Stimulated activated CD8-positive, alpha-beta memory T cell treated with anti-CD3 and anti-CD28 coated beads, Interleukin-12 subunit alpha, Interleukin-12 subunit beta, amount 100 ng/mL, for 4 hours (primary cell): Measurements from ENCODE around the gene CACUL1.
"Not testable (repeated sequence)": the region's sequence is repeated elsewhere in the genome, so short reads cannot be mapped to it uniquely, and the experiment has no call there.

Experiments
- DNase-seq: peaks from one replicate; pipeline ENCODE4 v3.0.0-alpha.2; 2020; ENCODE audit warnings: low read depth

The CACUL1 gene

DNA sequence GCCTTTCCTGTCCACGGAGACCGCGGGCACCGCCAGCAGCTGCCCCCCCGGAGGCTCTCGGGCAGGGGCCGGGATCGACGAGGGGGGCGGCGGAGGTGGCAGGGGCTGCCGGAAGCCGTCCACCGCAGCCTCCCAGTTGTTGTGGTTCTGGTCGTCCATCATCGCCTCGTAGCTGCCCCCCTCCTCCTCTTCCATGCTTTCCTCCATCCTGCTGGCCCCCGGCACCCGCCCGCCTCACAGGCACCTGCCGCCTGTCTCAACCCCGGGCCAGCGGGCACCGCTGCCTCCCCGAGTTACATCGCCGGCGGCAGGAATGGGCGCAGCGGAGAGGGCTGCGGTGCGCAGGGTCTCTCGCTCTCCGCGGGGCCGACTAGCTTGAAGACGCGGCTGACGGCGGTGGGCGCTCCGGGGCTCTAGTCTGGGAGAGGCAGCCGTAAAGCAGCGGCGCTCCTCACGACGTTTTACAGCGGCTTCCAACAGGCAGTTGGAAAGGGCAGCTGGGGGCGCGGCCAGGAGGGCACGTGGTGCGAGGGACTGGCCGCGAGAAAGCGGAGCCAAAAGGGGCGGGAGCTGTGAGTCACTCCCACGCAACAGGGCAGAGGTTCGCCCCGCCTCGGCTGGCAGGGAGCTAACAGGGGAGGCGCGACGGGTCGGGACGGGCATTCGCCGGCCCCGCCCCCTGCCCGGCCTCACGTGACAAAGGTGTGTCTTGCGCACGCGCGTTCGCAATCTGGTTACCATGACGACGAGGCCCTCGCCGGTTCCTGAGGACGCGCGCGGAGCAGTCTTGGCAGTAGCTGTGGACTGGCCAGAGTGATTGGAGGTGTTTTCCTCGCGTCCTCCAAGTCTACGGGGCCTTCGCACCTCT, at the start of gene CACUL1:
Gene CACUL1, minus strand, starts transcription at position 415 of the 868 bp plus-strand sequence. Its CDS starts 208 bp downstream, at position 207.
- DNase-seq: peak; percentile 99

- DNase-seq: no peak
These were observed 49.5 kb upstream of the CACUL1 start for GRCh38 chr10:118804262-118804773.

DNA sequence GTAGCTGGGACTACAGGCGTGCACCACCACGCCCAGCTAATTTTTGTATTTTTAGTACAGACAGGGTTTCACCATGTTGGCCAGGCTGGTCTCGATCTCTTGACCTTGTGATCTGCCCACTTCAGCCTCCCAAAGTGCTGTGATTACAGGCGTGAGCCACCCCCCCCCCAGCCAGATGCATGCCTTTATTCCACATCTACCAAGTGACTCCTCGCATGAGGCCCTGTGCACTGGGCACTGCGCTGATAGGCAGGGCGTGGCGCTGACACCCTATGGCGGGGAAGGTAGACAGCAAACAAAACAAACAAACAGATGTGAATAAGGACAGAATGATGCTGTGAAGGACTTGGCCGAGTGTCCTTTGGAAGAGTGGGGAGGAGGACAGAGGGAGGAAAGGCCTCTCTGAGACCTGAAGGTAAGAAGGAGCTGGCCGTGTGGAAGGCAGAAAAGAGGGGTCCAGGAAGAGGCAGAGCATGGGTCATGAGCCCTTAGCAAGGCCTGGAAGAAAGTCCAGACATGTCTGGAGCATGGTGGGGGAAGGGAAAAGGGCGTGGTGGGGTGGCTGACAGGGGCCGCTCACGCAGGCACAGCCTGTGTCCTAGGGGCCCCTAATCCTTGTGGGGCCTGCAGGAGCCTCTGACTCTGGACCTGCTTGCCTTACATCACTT, 47.5 kb upstream of the CACUL1 start:
- DNase-seq: no peak

DNA sequence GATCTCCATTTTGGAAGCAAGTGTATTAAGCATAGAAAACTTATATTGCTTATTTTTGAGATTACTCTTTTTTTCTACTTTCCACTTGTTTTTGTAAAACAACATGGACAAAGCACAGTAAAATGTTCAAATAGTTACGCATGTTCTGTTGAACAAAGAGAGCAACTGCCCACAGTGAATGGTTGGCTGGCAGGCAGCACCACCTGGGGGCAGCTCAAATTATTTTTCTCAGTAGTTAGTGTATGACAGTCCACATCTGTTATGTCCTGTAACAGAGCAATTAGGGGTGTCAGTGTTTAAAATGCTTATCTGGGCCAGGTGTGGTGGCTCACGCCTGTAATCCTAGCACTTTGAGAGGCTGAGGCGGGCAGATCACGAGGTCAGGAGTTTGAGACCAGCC, 46.1 kb upstream of the CACUL1 start:
- no peak for DNase-seq

DNA sequence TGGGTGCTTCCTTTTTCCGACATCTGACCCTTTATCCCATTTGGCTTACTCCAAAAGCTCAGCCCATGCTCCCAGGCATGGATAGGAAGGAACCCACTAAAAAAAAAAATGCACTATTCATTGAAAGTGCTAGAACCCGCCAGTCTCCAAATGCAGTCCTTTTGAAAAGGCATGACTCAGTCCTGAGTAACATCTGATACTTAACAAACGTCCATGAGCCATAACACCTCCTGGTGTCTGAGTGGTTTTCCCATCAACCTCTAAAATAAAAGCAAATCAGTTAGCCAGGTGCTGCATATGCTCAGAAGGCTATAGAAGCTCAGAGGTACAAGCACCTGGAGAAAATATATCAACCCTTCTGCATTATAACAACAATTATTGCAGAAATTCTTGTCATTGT, 45.0 kb upstream of the CACUL1 start:
- DNase-seq: no peak

- DNase-seq: no peak
These were observed 43.5 kb upstream of the CACUL1 start for GRCh38 chr10:118798231-118798662.

GRCh38 chr10:118794971-118795370, 40.2 kb upstream of the CACUL1 start:
- not testable (repeated sequence) for DNase-seq

DNA sequence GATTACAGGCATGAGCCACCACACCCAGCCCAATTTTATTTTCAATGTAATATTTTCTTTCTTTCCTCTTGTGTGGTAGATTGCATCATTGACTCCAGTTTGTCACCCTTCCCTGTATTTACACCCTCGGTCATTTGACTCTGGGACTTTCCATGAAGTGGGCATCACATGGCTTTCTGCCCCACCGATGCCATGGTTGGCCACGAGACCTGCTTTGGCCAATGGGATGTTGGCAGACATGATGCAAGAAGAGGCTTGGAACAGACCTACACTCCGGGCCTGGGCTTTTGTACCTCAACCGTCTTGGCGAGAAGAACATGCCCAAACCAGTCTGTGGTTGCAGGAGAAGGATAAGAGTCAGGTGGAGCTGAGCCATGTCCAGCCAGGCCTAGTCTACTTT, 38.8 kb upstream of the CACUL1 start:
- no peak for DNase-seq

- DNase-seq: no peak
These were observed 37.8 kb upstream of the CACUL1 start for GRCh38 chr10:118792526-118792925.

DNA sequence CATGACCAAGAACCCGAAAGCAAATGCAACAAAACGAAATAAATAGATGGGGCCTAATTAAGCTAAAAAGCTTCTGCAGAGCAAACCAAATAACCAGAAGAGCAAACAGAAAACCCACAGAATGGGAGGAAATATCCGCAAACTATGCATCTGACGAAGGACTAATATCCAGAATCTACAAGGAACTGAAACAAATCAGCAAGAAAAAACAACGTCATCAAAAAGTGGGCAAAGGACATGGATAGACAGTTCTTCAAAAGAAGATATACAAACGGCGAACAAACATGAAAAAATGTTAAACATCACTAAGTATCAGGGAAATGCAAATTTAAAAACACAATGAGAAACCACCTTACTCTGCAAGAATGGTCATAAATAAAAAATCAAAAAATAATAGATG, 35.3 kb upstream of the CACUL1 start:
- no peak for DNase-seq

DNA sequence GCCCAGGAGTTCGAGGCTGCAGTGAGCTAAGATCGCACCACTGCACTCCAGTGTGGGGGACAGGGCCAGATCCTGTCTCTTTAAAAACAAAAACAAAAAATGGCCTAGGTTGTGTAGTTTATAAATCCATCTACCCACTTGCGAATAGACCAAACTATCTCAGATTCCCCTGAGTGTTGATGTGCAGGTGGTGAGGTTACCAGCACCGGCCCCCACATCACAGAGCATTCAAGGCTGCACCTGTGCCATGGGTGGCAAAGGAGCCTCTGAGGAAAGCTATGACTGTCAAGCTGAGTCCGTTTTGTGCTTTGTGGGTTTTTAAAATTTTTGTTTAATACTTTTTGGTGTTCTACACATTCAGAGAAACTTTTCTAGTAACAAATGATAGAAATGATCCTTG, 30.8 kb upstream of the CACUL1 start:
- no peak for DNase-seq

DNA sequence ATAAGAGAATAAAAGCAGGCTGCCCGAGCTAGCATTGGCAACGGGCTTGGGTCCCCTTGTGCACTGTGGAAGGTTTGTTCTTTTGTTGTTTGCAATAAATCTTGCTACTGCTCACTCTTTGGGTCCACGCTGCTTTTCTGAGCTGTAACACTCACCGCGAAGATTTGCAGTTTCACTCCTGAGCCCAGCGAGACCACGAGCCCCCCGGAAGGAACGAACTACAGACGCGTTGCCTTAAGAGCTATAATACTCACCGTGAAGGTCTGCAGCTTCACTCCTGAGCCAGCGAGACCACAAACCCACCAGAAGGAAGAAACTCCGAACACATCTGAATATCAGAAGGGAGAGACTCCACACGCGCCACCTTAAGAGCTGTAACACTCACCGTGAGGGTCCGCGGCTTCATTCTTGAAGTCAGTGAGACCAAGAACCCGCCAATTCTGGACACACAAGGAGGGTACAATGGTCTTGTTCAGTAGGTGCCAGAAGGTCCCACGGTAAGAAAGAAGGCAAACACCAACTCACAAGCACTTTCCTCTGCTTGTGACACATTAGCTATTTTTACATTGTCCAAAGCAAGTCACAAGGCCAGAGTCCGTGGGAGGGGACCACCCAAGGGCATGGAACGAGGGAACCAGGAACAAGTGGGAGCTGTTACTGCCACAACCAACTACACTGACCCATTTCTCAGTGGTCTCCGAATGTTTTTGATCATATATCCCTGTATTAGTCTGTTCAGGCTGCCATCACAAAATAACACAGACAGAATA, 29.2 kb upstream of the CACUL1 start:
- DNase-seq: no peak

DNA sequence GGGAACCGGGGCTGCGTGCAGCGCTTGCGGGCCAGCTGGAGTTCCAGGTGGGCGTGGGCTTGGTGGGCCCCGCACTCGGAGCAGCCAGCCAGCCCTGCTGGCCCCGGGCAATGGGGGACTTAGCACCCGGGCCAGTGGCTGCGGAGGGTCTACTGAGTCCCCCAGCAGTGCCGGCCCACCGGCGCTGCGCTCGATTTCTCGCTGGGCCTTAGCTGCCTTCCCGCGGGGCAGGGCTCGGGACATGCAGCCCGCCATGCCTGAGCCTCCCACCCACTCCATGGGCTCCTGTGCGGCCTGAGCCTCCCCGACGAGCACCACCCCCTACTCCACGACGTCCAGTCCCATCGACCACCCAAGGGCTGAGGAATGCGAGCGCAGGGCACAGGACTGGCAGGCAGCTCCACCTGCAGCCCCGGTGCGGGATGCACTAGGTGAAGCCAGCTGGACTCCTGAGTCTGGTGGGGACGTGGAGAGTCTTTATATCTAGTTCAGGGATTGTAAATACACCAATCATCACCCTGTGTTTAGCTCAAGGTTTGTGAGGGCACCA, 28.2 kb upstream of the CACUL1 start:
- DNase-seq: not testable (repeated sequence)

GRCh38 chr10:118781541-118781940, 26.8 kb upstream of the CACUL1 start:
- no peak for DNase-seq

- DNase-seq: no peak
These were observed 24.0 kb upstream of the CACUL1 start for GRCh38 chr10:118778727-118779126.

- no peak for DNase-seq
These were observed 22.2 kb upstream of the CACUL1 start for GRCh38 chr10:118776960-118777359.

DNA sequence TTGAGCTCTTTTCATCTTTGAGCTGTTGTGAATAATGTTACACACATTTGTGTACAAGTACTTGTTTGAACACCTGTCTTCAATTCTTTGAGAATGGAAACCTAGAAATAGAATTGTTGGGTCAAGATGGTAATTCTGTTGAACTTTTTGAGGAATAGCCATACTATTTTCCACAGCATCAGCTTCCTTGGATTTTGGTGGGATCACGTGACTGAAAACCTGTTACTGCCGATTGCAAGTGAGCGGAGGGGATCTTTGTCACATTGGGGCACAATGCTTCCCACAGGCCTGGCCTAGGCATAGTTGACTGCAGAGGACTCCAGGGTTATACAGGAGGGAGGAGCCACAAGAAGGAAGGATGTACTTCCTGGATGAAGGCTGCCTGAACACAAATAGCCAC, 21.3 kb upstream of the CACUL1 start:
- no peak for DNase-seq

GRCh38 chr10:118775478-118775877, 20.7 kb upstream of the CACUL1 start:
- DNase-seq: no peak

DNA sequence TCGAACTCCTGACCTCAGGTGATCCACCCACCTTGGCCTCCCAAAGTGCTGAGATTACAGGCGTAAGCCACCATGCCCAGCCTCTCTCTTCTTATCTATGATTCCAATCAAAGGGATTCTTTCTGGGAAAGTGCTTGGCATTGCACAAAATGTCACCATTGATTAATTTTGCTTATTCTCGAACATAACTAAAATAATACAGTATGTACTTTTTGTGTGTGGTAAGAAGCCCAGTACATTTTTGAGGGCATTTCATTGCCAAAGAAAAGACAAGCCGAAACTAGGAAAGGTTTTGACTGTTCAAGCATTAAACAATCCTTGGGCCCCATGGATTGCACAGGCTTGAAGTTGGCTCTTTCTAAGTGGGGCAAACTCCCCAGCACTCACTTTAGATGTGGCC, 18.3 kb upstream of the CACUL1 start:
- no peak for DNase-seq

DNA sequence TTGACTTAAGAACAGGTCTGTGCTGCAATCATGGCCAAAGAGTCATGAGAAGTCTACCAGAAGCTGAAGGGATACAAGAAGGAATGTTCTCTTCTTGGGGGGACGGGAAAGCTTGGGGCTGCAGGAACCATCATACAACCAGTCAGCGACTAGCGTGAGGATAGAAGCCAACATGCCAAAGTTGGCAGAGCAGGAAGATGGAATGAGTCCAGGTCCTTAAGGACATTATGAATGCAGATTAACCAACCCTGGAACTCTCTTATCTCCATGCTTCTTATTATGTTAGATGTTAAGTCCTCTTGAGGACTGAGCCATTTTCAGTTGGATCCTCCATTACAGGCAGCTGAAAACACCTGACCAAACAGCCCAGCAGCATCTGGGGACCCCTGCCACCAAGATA, 17.2 kb upstream of the CACUL1 start:
- DNase-seq: no peak

GRCh38 chr10:118769898-118770600, 15.3 kb upstream of the CACUL1 start:
- no peak for DNase-seq
